Measurements from ENCODE around the gene GAN. TPM values are rescaled to one million over a fixed set of nuclear protein-coding genes. Genes with fewer than 3 reads are reported as not detected.

The GAN gene
- total and polyA plus RNA-seq, 9 of the 15 experiments (the other 6 are each of a cell fraction or from before 2014, with no cell fraction given) = 0.83 to 15.1 (median 5.2) TPM

DNA sequence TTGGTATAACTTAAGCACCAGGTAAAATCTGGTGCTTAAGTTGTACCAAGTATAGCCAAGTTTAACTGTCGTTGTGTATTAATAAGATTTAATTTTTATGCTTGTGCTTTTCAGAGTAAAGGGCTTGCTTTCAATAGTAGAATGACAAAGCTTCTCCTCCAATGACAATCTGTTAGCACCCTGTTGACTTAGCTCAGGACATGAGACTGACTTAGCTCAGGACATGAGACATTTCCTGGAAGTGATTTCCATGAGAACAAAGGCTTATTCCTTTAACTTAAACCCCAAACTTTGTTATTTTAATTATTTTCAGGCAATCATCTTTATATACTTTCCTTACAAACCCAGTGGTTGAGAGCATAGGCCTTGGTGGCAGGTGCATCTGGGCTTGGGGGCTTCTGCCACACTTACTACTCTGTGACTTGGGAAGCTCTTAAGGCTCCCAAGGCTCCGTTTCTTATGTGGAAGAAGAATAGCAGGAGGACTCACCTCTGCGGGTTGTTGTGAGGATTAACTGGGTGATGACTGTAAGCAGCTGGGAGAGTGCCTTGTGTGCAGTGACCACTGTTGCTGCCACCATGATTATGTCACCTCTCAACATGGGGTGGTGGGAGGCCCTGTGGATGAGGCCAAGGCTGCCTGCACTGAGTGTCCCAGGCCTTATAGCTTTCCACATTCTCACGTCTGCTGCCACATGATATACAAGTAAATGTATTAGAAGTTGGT is 70.4 kb downstream of the GAN start:
- 71% methylated on average over 4 of the region's 4 CpGs for WGBS (ENCODE audit: insufficient coverage, low coverage, missing lambda C conversion rate)

More for the DNA sequence above, 70.4 kb downstream of the GAN start:
- no peaks in the 10 kb centered on the region for H3K79me2 ChIP-seq (ENCODE audit: control insufficient read depth, insufficient read depth, low read length)
- H3K9me3 ChIP-seq (replicated peaks; ENCODE audit: control insufficient read depth, insufficient read depth, low read depth, low read length) = no peaks in the 10 kb centered on the region
- H2AFZ ChIP-seq (ENCODE audit: low read depth, low read length) = no peak overlapping the region
- no peak for TF ChIP-seq ELF1 (tag; IDR thresholded peaks at IDR 0.05)
- TF ChIP-seq, protein P1, sequence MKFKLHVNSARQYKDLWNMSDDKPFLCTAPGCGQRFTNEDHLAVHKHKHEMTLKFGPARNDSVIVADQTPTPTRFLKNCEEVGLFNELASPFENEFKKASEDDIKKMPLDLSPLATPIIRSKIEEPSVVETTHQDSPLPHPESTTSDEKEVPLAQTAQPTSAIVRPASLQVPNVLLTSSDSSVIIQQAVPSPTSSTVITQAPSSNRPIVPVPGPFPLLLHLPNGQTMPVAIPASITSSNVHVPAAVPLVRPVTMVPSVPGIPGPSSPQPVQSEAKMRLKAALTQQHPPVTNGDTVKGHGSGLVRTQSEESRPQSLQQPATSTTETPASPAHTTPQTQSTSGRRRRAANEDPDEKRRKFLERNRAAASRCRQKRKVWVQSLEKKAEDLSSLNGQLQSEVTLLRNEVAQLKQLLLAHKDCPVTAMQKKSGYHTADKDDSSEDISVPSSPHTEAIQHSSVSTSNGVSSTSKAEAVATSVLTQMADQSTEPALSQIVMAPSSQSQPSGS (CRISPR knock-in tag; IDR thresholded peaks at IDR 0.05) = no peak
- TF ChIP-seq, protein P2, sequence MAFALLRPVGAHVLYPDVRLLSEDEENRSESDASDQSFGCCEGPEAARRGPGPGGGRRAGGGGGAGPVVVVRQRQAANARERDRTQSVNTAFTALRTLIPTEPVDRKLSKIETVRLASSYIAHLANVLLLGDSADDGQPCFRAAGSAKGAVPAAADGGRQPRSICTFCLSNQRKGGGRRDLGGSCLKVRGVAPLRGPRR (CRISPR knock-in tag; IDR thresholded peaks at IDR 0.05) = no peak
- TF ChIP-seq ZNF316 (IDR thresholded peaks at IDR 0.05) = no peak
- no peak for TF ChIP-seq CAMTA2 (CRISPR knock-in tag; conservative IDR thresholded peaks at IDR 0.05)
- no peaks in the 10 kb centered on the region for H3K9me1 ChIP-seq (ENCODE audit: control insufficient read depth, insufficient read depth, low read length)
- no peak for ATAC-seq
- H3K4me1 ChIP-seq (replicated peaks in 1 of 2; ENCODE audit: control insufficient read depth in 2 of 2, insufficient read depth in 2 of 2, low read length in 2 of 2) = peaks cover 0 to 3% of the 10 kb centered on the region in 2 experiments; a peak in 1 of 5 replicates
- H3K27ac ChIP-seq (ENCODE audit: extremely low read depth, low read depth, low read length) = no peak overlapping the region
- CTCF ChIA-PET (ENCODE audit: low intra/inter-chr PET ratio) = no interaction called here
- POLR2A ChIA-PET = interaction anchor here (0.6 to 1.7 kb wide), 2 partner anchors 10 to 353 kb away, joined by 4 to 7 read pairs; no protein-coding TSS in a partner anchor
- no peaks in the 10 kb centered on the region for H3K27me3 ChIP-seq (ENCODE audit: control insufficient read depth in 2 of 2, insufficient read depth in 2 of 2, low read length in 2 of 2)
- no peak overlapping the region for H3K4me2 ChIP-seq (ENCODE audit: insufficient read depth, low read length)
- in situ Hi-C loops (cut with MboI) = no loop called here
- no peaks in the 10 kb centered on the region for H4K20me1 ChIP-seq (replicated peaks; ENCODE audit: control insufficient read depth, insufficient read depth, low read length)
- BruUV-seq (replicated peaks) = no TSS peak
- no peak overlapping the region for H3K9ac ChIP-seq (ENCODE audit: insufficient read depth in 1 of 2, low read depth in 2 of 2, low read length in 2 of 2)
- H3K4me3 ChIP-seq = no peak overlapping the region
- no peak for FAIRE-seq
- intact Hi-C loops (cut with micrococcal nuclease) = no loop called here
- no peak for DNase-seq (ENCODE audit: extremely low read depth in 1 of 4, low spot score in 3 of 4)
- H3K36me3 ChIP-seq (ENCODE audit: control insufficient read depth, insufficient read depth, low read length) = peaks cover 10% of the 10 kb centered on the region; the same call in 2 of the 3 replicates
